Measurements from ENCODE around the gene SERPING1.

Gene SERPING1

GRCh38 chr11:57632116-57632515 is 34.6 kb downstream of the SERPING1 start:
- Histone ChIP-seq H3K27ac (ENCODE audit: low read depth, low read length) (no peak overlapping the region), H3K27me3 (ENCODE audit: control insufficient read depth, insufficient read depth, low read length) (peaks cover 5% of the 10 kb centered on the region), H3K9ac (ENCODE audit: low read length) (no peak overlapping the region)

GRCh38 chr11:57633394-57634070 is 36.0 kb downstream of the SERPING1 start:
- Histone ChIP-seq H3K9ac (ENCODE audit: low read length) (no peak overlapping the region), H3K4me3 (ENCODE audit: low read length) (no peak overlapping the region), H3K27me3 (ENCODE audit: control insufficient read depth, insufficient read depth, low read length) (peaks cover 5% of the 10 kb centered on the region), H3K4me1 (ENCODE audit: control insufficient read depth, insufficient read depth, low read length) (peaks cover 4% of the 10 kb centered on the region), H3K36me3 (ENCODE audit: control insufficient read depth, insufficient read depth, low read length) (no peaks in the 10 kb centered on the region), H3K27ac (ENCODE audit: low read depth, low read length) (no peak overlapping the region)

More at GRCh38 chr11:57632116-57632515, 34.6 kb downstream of the SERPING1 start:
- Histone ChIP-seq H3K36me3 (ENCODE audit: control insufficient read depth, insufficient read depth, low read length) (no peaks in the 10 kb centered on the region), H3K4me3 (ENCODE audit: low read length) (no peak overlapping the region), H3K4me1 (ENCODE audit: control insufficient read depth, insufficient read depth, low read length) (no peaks in the 10 kb centered on the region)

GRCh38 chr11:57634311-57634710 is 36.8 kb downstream of the SERPING1 start:
- no peak overlapping the region for H3K4me3 ChIP-seq (ENCODE audit: low read length)
- H3K27ac ChIP-seq (ENCODE audit: low read depth, low read length), result no peak overlapping the region
- no peaks in the 10 kb centered on the region for H3K36me3 ChIP-seq (ENCODE audit: control insufficient read depth, insufficient read depth, low read length)
- peaks cover 5% of the 10 kb centered on the region for H3K27me3 ChIP-seq (ENCODE audit: control insufficient read depth, insufficient read depth, low read length)
- H3K9ac ChIP-seq (ENCODE audit: low read length), result no peak overlapping the region
- peaks cover 4% of the 10 kb centered on the region for H3K4me1 ChIP-seq (ENCODE audit: control insufficient read depth, insufficient read depth, low read length)

GRCh38 chr11:57635246-57635645 is 37.8 kb downstream of the SERPING1 start:
- peaks cover 4% of the 10 kb centered on the region for H3K4me1 ChIP-seq (ENCODE audit: control insufficient read depth, insufficient read depth, low read length)
- peaks cover 5% of the 10 kb centered on the region for H3K27me3 ChIP-seq (ENCODE audit: control insufficient read depth, insufficient read depth, low read length)
- no peak overlapping the region for H3K27ac ChIP-seq (ENCODE audit: low read depth, low read length)
- H3K9ac ChIP-seq (ENCODE audit: low read length), result no peak overlapping the region
- no peaks in the 10 kb centered on the region for H3K36me3 ChIP-seq (ENCODE audit: control insufficient read depth, insufficient read depth, low read length)
- no peak overlapping the region for H3K4me3 ChIP-seq (ENCODE audit: low read length)

- Histone ChIP-seq H3K27ac (ENCODE audit: low read depth, low read length) (peak overlapping the region; percentile 48), H3K27me3 (ENCODE audit: control insufficient read depth, insufficient read depth, low read length) (no peaks in the 10 kb centered on the region), H3K4me1 (ENCODE audit: control insufficient read depth, insufficient read depth, low read length) (peaks cover 8% of the 10 kb centered on the region), H3K9ac (ENCODE audit: low read length) (no peak overlapping the region), H3K36me3 (ENCODE audit: control insufficient read depth, insufficient read depth, low read length) (no peaks in the 10 kb centered on the region), H3K4me3 (ENCODE audit: low read length) (peak overlapping the region; percentile 84)
Measured at GRCh38 chr11:57637626-57638004, 40.1 kb downstream of the SERPING1 start.

GRCh38 chr11:57638005-57638781 is 40.7 kb downstream of the SERPING1 start:
- peak overlapping the region; percentile 84 for H3K27ac ChIP-seq (ENCODE audit: low read depth, low read length)

GRCh38 chr11:57638811-57639320 is 41.4 kb downstream of the SERPING1 start:
- peak overlapping the region; percentile 84 for H3K4me3 ChIP-seq (ENCODE audit: low read length)
- H3K9ac ChIP-seq (ENCODE audit: low read length), result peak overlapping the region; percentile 38
- no peaks in the 10 kb centered on the region for H3K36me3 ChIP-seq (ENCODE audit: control insufficient read depth, insufficient read depth, low read length)
- H3K27ac ChIP-seq (ENCODE audit: low read depth, low read length), result peak overlapping the region; percentile 84
- peaks cover 8% of the 10 kb centered on the region for H3K4me1 ChIP-seq (ENCODE audit: control insufficient read depth, insufficient read depth, low read length)
- H3K27me3 ChIP-seq (ENCODE audit: control insufficient read depth, insufficient read depth, low read length), result no peaks in the 10 kb centered on the region

More at GRCh38 chr11:57638005-57638781, 40.7 kb downstream of the SERPING1 start:
- H3K9ac ChIP-seq (ENCODE audit: low read length), result peak overlapping the region; percentile 38
- peaks cover 8% of the 10 kb centered on the region for H3K4me1 ChIP-seq (ENCODE audit: control insufficient read depth, insufficient read depth, low read length)
- peak overlapping the region; percentile 84 for H3K4me3 ChIP-seq (ENCODE audit: low read length)
- H3K27me3 ChIP-seq (ENCODE audit: control insufficient read depth, insufficient read depth, low read length), result no peaks in the 10 kb centered on the region
- no peaks in the 10 kb centered on the region for H3K36me3 ChIP-seq (ENCODE audit: control insufficient read depth, insufficient read depth, low read length)

- H3K9ac ChIP-seq (ENCODE audit: low read length), result no peak overlapping the region
- H3K36me3 ChIP-seq (ENCODE audit: control insufficient read depth, insufficient read depth, low read length), result no peaks in the 10 kb centered on the region
- H3K4me1 ChIP-seq (ENCODE audit: control insufficient read depth, insufficient read depth, low read length), result peaks cover 10% of the 10 kb centered on the region
- H3K4me3 ChIP-seq (ENCODE audit: low read length), result peak overlapping the region; percentile 84
- no peak overlapping the region for H3K27ac ChIP-seq (ENCODE audit: low read depth, low read length)
- H3K27me3 ChIP-seq (ENCODE audit: control insufficient read depth, insufficient read depth, low read length), result no peaks in the 10 kb centered on the region
Measured at GRCh38 chr11:57639321-57640067, 42.0 kb downstream of the SERPING1 start.

- Histone ChIP-seq H3K4me1 (ENCODE audit: control insufficient read depth, insufficient read depth, low read length) (peaks cover 12% of the 10 kb centered on the region), H3K27me3 (ENCODE audit: control insufficient read depth, insufficient read depth, low read length) (no peaks in the 10 kb centered on the region), H3K9ac (ENCODE audit: low read length) (no peak overlapping the region), H3K27ac (ENCODE audit: low read depth, low read length) (no peak overlapping the region), H3K4me3 (ENCODE audit: low read length) (no peak overlapping the region), H3K36me3 (ENCODE audit: control insufficient read depth, insufficient read depth, low read length) (no peaks in the 10 kb centered on the region)
Measured at GRCh38 chr11:57640068-57640800, 42.7 kb downstream of the SERPING1 start.

- no peak overlapping the region for H3K4me3 ChIP-seq (ENCODE audit: low read length)
- no peaks in the 10 kb centered on the region for H3K36me3 ChIP-seq (ENCODE audit: control insufficient read depth, insufficient read depth, low read length)
- H3K9ac ChIP-seq (ENCODE audit: low read length), result no peak overlapping the region
- H3K4me1 ChIP-seq (ENCODE audit: control insufficient read depth, insufficient read depth, low read length), result peaks cover 12% of the 10 kb centered on the region
- peaks cover 3% of the 10 kb centered on the region for H3K27me3 ChIP-seq (ENCODE audit: control insufficient read depth, insufficient read depth, low read length)
- H3K27ac ChIP-seq (ENCODE audit: low read depth, low read length), result no peak overlapping the region
Measured at GRCh38 chr11:57641011-57641807, 43.7 kb downstream of the SERPING1 start.

- Histone ChIP-seq H3K4me3 (ENCODE audit: low read length) (no peak overlapping the region), H3K36me3 (ENCODE audit: control insufficient read depth, insufficient read depth, low read length) (no peaks in the 10 kb centered on the region), H3K9ac (ENCODE audit: low read length) (no peak overlapping the region), H3K27ac (ENCODE audit: low read depth, low read length) (no peak overlapping the region), H3K27me3 (ENCODE audit: control insufficient read depth, insufficient read depth, low read length) (peaks cover 28% of the 10 kb centered on the region), H3K4me1 (ENCODE audit: control insufficient read depth, insufficient read depth, low read length) (peaks cover 8% of the 10 kb centered on the region)
Measured at GRCh38 chr11:57643802-57644201, 46.3 kb downstream of the SERPING1 start.

All from rectal smooth muscle tissue (tissue), 1 donor.